ENCODE data around the gene SERPINB6.
"Not testable (repeated sequence)": the region's sequence is repeated elsewhere in the genome, so short reads cannot be mapped to it uniquely, and the experiment has no call there.

DNA sequence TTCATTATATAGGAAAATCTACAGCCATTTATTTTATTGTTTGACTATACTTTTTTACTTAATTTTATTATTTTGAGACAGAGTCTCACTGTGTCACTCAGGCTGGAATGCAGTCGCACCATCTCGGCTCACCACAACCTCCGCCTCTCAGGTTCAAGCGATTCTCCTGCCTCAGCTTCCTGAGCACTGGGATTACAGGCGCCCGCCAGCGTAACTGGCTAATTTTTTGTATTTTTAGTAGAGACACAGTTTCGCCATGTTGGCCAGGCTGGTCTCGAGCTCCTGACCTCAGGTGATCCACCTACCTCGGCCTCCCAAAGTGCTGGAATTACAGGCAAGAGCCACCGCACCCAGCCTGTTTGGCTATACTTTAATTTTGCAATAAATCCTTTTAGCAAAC lies 38.5 kb downstream of the SERPINB6 start:
- TF ChIP-seq, protein P1, sequence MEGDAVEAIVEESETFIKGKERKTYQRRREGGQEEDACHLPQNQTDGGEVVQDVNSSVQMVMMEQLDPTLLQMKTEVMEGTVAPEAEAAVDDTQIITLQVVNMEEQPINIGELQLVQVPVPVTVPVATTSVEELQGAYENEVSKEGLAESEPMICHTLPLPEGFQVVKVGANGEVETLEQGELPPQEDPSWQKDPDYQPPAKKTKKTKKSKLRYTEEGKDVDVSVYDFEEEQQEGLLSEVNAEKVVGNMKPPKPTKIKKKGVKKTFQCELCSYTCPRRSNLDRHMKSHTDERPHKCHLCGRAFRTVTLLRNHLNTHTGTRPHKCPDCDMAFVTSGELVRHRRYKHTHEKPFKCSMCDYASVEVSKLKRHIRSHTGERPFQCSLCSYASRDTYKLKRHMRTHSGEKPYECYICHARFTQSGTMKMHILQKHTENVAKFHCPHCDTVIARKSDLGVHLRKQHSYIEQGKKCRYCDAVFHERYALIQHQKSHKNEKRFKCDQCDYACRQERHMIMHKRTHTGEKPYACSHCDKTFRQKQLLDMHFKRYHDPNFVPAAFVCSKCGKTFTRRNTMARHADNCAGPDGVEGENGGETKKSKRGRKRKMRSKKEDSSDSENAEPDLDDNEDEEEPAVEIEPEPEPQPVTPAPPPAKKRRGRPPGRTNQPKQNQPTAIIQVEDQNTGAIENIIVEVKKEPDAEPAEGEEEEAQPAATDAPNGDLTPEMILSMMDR (conservative IDR thresholded peaks at IDR 0.05; ENCODE audit: low read depth, low read length), result not testable (repeated sequence)
- not testable (repeated sequence) for TF ChIP-seq EZH2 (IDR thresholded peaks at IDR 0.05; ENCODE audit: borderline replicate concordance, low read depth, low read length, poor library complexity, severe bottlenecking)

Measured in A673 (cell line).